Measurements from ENCODE around the gene ABR. TPM values are rescaled to one million over a fixed set of nuclear protein-coding genes. Genes with fewer than 3 reads are reported as not detected.
"Not testable (repeated sequence)": the region's sequence is repeated elsewhere in the genome, so short reads cannot be mapped to it uniquely, and the experiment has no call there.

Gene ABR
- polyA plus RNA-seq, 3 donors = 55.2 to 63.0 (median 58.7) TPM

DNA sequence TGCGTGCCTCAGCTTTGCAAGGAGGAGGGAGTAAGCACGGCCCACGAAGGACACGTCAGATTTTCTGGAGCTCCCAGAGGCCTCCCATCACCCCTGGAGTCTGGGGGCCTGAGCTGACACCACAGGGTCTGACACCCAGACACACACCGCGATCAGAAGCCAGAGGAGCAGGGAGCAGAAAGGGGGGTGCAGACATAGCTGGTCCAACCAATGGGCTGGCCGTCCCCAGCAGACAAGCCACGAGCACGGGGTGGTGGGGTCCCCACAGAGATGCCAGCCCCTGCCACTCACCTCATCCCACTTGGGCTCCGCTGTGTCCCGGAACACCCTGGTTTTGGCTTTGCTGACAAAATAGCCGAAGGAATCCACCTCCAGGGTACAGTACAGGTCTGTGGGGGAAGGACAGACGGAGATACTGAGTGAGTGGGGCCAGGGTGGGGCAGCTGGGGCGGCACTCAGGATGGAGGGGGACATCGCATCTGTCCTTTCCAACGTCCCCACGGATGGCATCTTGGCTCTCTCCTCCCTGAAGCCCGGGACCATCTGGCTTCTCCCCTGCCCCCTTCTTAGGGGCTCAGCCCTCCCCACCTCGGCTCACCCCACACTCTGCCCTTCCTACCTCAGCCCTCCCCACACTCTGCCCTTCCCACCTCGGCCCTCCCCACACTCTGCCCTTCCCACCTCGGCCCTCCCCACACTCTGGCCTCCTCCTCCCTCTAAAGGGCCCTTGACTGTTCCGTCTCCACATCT, 129.4 kb downstream of the ABR start:
- DNase-seq = no peak

DNA sequence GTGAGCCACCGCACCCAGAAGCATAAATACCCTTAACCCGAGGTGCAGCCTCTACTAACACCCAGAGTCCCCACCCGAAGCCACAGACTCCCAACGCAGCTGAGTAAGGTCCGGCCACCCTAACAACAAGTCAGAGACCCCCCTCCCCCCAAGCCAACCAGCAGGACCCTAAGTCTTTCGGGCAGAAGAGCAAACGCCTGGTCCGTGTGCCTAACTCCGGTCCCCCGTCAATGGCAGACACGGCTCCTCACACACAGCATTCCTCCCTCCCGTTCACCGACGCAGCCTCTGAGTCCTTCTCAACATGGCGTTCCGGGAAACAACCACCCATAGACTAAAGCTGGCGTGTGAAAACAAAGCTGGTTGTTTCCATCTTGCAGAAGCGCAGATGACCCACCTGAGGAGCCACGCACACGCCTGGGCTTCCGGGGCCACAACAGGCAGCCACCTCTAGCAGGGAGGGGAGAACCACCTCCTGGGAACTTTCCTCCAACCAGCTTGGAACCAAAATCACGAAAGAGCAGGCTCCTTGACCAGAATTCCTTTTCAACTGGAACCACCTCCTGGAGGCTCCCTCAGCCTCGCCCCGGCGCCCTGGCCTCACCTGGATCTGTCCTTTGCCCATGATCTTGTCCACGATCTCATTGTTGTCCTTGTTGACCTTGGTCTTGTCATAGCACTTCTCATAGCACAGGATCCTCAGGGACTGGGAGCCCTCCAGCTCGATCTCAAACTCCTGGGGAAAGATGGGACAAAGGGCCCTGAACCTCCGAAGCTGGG, 130.1 kb downstream of the ABR start:
- no peak for DNase-seq

DNA sequence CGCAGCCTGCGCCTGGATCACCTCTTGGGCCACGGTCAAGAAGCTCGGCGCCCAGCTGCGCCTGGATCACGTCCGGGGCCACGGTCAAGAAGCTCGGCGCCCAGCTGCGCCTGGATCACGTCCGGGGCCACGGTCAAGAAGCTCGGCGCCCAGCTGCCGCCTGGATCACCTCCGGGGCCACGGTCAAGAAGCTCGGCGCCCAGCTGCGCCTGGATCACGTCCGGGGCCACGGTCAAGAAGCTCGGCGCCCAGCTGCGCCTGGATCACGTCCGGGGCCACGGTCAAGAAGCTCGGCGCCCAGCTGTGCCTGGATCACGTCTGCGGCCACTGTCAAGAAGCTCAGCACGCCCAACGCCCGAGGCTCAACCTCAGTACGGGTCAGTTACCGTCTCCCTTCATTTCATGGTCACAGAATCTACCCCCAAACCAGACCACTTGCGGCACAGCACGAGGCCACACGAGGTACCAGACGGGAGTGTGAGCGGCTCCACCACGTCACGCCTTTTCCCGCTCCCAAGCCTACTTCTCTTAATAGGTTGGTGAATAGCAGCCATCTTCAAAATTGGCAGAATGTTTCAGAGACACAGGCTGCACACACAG, 131.2 kb downstream of the ABR start:
- not testable (repeated sequence) for DNase-seq

DNA sequence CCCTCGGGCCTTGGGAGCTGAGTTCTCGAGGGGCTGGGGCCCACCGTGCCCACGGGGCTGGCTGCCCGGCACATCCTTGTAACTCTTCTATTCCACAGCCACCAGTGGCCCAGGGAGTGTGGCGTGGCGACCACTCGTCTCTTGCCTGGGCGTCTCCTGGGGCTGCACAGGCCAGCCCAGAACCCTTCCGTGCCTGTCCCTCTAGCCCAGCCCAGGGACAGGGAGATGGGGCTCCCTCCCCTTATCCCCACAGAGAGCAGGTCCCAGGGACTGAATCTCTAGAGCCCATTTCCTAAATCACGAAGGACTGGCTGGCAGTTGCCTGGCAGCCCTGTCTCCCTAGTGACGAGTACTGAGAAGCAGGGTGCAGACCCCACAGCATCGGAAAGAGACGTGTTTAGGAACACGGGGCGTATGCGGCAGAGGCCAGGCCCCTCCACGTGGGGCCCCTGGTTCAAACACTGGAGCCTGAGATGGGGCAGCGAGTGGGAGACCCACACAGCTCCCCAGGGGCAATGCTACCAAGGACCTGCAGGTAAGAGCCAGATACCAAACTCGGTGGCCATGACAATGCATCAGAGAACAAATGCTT, 131.8 kb downstream of the ABR start:
- DNase-seq = no peak

DNA sequence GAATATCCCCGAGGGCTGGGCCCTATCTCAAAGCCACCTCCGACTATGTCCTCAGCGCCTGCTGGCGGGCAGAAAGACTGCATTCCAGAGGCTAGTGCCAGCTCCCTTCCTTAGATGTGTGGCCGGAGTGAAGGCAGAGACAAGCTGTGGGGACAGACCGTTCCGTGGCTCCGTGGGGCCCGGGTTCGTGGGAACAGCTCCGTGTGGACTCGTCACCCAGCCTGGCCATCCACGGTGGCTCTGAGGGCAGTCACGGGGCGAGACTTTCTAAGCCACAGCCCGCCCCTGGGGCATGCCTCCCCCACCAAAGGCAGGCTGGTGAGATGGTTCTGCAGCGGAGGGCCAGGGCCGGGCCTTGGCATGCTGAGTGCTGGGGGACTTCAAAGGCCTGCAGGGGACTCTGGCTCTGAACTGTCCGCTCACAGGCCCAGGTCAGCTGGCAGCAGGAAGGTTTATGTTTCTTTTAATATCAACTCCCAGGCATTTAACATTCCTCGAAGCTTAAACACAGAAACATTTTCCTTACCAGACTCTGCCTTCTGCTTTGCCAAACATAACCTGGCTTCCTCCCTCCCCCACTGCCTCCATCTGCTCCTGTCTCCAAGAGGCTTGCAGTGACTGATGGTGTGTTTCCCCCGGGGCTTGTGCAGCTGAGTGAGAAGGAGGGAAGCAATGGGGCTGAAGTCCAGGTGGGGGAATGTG, 132.5 kb downstream of the ABR start:
- DNase-seq = no peak

DNA sequence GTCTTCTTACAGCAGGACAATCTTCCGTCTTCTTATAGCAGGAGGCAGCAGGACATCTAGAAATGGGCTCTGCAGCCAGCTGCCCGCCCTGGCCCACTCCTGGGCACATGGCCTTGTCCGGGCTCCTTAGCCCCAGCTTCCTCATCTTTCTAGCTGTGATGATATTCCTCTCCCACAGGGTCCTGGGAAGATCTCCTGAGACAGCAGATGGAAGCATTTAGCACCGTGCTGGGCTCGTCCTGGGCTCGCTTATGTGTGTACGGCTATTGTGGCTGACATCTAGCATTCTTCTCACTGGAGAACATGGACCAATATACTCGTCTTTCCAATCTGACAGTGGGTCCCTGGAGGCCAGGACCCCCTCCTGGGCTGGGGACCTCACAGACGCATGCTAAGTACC, 134.3 kb downstream of the ABR start:
- DNase-seq = no peak

DNA sequence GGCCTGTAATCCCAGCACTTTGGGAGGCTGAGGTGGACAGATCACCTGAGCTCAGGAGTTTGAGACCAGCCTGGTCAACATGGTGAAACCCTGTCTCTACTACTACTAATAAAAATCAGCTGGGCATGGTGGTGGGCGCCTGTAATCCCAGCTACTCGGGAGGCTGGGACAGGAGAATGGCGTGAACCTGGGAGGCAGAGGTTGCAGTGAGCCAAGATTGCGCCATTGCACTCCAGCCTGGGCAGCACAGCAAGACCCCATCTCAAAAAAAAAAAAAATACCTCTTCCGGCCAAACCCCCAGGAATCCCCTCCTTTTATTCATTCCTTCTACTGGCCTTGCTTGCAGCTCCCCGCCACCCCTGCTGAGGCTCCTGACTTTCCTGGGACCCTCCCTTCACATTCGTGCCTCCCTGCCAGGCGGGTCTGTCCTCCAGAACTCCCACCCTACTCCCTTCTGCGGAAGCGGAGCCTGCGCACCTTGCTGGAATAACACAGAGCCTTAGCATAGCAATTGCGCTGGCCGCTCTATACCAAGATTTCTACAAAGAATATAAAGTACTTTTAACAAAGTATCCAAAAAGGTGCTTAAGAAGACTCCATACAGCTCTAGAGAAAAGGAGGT, 135.3 kb downstream of the ABR start:
- DNase-seq = not testable (repeated sequence)

DNA sequence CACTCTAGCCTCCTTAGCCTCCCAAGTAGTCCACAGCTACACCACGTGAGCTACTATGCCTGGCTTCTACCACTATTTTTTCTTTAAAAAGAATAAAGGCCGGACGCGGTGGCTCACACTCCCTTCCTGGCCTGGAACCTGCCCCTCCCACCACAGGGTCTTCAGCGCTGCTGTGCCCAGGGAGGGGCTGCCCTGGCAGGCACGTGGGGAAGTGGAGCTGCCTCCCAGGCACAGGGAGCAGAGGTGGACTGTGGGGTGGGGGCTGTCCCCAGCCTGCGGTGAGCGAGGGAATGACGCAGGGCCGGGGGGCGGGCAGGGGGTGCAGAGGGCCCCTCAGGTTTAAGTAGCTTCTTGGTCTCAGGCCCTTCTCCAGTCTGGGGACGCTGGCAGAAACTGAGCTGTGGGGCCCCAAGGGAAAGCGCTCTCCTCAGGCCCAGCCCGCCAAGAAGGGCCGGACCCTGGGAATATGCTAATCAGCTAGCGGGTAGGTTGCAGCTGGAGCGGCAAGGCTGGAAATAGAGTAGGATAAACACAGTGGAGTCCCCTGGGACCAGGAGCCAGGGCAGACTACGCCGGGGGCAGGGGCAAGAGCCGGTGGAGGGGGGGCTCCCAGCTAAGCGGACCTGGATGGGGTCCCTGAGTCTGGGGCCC, 136.1 kb downstream of the ABR start:
- DNase-seq = no peak

DNA sequence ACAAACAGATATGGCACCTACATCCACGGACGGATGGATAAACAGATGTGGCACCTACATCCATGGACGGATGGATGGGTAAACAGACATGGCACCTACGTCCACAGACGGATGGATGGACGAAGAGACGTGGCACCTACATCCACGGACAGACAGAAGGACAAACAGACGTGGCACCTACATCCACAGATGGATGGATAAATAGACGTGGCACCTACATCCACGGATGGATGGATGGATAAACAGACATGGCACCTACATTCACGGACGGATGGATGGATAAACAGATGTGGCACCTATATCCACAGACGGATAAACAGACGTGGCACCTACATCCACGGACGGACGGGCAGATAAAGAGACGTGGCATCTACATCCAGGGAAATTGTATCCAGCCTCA, 137.3 kb downstream of the ABR start:
- no peak for DNase-seq

DNA sequence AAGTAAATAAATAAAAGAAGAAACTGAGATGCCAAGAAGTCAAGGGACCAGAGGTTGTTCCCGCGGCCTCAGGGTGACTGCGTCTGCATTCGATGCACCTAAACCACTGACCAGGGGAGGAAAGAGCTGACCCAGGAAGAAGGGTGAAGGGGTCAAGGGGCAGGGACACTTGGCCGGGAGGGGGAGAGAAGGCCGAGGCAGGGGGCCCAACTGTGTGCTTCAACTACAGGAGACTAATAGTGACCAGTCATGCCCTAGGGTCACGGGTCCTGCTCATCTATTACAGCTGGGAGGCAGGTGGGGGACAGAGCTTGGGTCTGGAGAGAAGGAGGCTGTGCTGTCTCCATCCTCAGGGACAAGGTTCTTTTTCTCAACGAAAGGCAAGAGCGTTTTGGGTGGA, 138.0 kb downstream of the ABR start:
- DNase-seq = no peak

DNA sequence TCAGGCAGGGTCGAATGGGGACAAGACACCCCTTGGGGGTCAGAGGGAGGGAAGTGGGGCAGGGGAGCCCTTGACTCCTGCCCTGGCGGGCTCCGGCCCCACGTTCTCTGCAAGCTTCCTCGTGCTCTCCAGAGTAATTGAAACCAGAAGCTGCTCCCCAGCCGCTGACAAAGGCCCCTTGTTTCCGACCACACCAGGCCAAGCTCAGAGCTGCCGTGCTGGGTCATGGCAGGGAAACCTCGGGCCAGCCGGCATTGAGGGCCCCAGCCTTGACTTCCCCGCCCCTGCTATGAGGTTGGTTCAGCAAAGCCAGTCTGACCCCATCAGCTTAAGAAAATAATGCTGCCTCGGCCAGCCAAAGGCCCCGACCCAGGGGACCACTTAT, 139.6 kb downstream of the ABR start:
- DNase-seq = no peak

DNA sequence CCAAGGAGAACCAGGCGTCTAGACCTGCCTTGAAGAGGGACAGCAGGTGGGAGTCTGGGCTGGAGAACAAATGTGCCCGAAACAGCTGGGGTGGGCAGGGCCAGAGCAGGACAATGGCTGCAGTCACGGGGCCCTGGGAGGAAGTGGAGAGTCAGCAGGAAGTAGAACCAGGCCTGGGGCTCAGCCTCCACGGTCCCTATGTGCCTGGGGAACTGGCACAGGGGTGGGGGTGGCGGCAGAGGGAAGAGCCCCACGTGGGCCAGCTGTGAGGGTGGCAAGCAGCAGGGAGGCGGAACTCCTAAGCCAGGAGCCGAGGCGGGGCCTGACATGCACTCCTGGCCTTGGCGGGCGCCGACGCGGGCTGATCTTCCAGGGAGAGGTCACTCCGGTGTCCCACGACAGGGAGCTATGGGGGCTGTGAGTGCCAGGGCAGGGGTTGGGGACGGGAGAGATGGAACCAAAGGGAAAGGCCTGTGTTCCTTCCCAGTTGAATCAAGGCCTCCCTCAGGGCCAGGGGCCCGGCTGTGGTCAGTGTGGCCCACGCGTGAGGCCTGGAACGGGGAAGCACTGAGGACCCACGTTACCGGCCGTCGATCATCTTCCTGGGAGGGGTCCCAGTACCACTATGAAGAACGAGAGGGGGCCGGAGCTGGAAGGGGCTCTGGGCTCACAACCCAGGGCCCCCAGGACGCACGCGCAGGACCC, 140.1 kb downstream of the ABR start:
- DNase-seq = no peak

DNA sequence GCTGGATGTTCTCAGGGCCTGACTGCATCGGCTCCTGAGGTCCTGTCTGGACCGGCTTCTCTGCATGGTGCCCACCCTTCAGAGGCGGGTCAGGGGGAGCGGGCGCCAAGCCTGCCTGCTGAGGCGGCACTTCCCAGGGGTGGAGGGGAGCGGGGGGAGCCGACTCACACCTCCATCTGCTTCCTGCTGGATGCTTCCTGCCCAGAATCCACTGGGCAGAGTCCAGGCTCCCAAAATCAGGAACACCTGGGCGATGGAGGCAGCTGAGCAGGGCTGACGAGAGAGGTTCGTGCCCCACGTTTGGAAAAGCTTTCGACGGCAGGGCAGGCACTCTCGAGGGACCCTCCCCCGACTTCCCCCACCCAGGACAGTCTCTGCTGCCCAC, 140.7 kb downstream of the ABR start:
- DNase-seq = no peak

DNA sequence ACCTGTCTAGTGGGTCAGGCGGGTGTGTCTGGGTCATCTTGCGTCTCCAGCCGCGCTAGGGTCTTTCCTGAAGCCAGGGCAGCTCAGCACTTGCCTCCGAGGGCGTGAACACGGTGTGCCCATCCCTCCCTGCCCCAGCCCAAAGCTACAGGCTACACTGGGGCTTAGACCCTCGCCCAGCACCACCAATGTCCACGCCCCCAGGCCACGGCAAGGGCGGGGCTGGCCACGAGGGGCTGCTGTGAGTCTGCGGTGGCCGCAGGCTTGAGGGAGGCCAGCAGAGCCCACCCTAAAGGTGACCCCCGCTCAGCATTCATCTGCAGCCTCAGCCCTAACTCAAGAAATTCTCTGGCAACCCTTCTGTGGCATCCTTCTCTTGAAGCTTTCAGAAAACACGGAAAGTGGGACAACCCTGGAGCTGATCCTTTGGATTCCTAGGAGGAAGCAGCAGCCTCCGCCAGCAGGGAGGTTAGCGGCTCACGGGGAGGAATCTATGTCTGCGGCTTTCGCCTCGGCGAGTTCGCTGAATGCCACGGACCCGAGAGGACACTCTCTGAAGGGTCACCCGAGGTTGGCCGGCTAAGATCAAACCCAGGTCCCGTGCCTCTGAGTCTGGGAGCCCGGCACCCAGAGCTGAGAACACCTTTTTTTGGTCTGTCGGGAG, 141.2 kb downstream of the ABR start:
- DNase-seq = no peak

DNA sequence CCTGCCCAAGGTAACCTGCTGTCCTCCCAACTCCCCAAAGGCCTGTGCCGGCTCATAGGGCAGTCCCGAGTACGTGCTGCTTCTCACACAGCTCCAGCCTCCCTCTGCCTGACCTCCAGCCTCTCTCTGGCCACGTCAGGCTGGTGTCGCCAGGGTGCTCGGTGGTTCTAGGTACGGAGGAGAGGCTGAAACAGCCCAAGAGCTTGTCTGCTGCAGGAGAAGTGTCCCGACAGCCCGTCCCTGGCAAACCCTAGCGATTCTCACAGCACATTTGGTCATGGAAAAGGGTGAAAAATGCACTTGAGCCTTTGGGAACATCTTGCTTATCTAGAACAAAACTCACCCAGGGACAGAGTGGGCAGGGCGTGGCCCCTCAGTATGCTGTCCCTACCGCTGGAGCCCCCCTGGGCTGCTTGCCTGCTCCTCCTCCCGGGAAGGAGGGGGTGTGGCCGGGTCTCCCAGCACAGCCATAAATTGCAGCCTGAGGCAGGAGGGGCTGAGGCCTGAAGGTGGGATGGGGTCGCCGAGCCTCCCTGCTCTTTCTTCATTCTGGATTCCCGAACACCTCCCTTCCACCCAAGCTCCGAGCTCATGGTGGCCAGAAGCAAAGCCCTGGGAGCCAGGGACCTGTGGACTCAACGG, 142.4 kb downstream of the ABR start:
- no peak for DNase-seq

DNA sequence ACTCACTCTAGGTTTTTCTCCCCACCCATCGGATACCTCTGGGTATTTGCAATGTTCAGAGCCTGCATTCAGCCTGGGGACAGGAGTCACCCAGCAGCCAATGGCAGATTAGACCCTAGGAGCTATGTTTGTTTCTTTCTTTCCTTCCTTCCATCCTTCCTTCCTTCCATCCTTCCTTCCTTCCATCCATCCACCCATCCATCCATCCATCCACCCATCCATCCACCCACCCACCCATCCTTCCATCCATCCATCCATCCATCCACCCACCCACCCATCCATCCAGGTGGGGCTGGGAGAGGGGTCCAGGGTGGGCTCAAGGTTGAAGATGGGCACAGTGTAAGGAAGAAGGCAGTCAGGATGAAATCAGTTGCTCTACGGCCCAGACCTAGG, 142.9 kb downstream of the ABR start:
- DNase-seq = no peak

DNA sequence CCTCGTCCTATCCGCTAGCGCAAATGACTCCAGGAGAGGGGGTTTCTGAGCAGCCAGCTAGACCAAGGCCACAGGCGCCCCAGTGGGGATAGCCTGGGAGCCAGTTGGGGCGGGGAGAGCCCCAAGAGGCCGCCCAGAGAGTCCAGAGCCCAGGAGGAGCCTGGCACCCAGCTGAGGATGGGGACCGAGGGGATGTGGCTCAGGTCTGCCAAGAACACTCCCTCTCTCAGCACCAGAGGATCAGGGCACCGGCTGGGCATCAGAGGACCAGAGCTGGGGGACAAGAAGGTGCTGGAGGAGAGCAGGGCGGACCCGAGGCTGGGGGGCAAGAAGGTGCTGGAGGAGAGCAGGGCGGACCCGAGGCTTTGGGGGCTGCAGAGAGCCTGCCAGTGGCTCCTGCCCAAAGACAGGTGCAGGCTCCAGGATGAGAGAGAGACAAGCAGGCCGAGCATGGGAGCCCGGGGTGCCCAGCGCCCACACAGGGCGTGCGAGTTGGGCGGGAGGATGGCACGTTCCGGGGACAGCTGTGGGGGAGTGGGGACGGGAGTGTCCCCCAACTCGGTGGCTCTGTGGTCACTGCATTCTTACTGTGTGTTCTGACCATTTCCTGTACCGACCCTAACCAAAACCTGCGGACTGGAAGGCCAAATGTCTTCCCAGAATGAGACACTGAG, 143.5 kb downstream of the ABR start:
- DNase-seq = no peak

DNA sequence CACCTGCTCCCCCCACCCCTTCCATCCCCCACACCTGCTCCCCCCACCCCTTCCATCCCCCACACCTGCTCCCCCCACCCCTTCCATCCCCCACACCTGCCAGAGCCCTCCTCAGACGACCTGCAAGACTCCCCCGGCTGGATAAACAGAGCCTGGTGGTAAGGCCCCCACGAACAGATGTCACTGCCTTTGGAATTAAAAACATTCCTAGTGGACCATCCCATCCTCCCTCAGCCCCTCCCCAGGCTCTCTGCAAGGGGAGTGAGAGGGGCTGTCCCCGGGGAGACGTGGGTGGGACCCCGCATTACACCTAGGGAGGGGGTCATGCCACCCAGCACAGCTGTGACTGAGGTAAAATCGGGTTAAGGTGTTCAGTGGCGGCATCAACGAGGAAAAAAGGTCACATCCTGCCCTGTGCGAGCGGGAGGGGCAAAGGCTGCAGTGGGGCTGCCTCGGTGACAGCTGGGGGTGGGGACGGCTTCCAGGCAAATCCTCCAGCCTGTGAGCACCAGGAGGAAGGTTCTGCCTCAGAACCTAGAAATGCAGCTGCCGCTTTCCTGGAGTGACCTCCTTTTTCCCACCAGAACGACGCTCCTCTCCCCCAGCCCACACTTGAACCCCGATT, 144.1 kb downstream of the ABR start:
- DNase-seq = no peak

Data from renal pelvis (tissue), 4 donors.